ENCODE data around the gene SNRNP35.

The SNRNP35 gene

DNA sequence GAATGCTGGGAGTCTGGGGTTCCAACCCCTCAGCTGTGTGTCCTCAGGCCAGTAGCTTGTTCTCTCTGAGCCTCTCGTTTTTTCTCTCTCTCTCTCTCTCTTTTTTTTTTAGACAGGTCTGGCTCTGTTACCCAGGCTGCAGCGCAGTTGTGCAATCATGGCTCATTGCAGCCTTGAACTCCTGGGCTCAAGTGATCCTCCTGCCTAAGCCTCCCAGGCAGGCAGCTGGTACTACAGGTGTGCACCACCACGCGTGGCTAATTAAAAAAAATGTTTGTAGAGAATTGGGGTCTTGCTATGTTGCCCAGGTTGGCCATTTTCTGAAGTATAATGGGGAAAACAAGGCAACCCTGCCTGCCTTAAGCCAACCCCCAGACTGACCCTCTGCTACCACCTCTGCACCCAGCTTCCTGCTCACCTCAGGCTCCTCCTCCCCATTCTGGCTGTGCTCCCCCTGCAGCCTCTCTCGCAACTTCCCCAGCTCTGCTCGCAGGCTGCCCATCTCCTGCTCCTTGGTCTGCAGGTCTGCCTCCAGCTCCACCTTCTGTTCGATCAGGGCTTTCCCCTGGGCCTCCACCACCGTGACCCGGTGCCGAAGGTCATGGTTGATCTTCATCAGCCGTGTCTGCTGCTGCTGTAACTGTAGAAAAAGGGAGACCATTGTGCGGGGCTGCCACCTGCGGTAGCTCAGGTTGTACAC is 40.3 kb downstream of the SNRNP35 start:
- H3K27ac ChIP-seq = no peak overlapping the region
- CTCF ChIA-PET = no interaction called here
- DNase-seq (ENCODE audit: low spot score) = no peak
- POLR2A ChIA-PET (ENCODE audit: low non-redundant PET) = no interaction called here
- TF ChIP-seq, protein P1, sequence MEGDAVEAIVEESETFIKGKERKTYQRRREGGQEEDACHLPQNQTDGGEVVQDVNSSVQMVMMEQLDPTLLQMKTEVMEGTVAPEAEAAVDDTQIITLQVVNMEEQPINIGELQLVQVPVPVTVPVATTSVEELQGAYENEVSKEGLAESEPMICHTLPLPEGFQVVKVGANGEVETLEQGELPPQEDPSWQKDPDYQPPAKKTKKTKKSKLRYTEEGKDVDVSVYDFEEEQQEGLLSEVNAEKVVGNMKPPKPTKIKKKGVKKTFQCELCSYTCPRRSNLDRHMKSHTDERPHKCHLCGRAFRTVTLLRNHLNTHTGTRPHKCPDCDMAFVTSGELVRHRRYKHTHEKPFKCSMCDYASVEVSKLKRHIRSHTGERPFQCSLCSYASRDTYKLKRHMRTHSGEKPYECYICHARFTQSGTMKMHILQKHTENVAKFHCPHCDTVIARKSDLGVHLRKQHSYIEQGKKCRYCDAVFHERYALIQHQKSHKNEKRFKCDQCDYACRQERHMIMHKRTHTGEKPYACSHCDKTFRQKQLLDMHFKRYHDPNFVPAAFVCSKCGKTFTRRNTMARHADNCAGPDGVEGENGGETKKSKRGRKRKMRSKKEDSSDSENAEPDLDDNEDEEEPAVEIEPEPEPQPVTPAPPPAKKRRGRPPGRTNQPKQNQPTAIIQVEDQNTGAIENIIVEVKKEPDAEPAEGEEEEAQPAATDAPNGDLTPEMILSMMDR (conservative IDR thresholded peaks at IDR 0.05; ENCODE audit: low read depth) = no peak

- DNase-seq (ENCODE audit: low spot score) = no peak
- ChIA-PET POLR2A (ENCODE audit: low non-redundant PET) (no interaction called here), CTCF (no interaction called here)
- TF ChIP-seq, protein P1 (conservative IDR thresholded peaks at IDR 0.05; ENCODE audit: low read depth) = no peak
- H3K27ac ChIP-seq = no peak overlapping the region
Observed at GRCh38 chr12:123499332-123499731, 41.4 kb downstream of the SNRNP35 start.

DNA sequence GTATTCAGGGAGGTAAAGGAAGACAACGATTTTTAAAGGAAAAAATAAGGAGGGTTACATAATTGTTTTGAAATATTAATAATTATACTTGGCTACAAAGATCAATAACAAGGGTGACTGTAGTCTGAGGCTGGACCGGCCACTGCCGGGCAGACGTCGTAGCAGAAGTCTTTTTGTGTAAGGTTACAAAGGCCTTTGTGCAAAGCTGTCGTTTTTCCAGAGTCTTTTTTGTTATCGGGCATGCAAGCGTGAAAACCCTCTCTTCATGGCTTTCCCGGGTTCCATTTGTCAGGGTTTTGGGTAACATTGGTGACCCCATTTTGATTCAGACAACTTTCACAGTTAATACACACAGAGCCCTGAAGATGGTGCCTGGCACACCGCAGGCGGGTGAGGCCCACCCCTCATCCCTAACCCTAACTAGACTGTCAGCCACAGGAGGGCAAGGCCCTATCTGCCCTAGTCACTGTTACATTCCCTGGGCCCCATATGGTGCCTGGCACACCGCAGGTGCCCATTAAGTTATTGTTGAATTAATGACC is 44.3 kb downstream of the SNRNP35 start:
- no peak for DNase-seq (ENCODE audit: low spot score)
- TF ChIP-seq, protein P1 (conservative IDR thresholded peaks at IDR 0.05; ENCODE audit: low read depth) = no peak
- CTCF ChIA-PET = no interaction called here
- POLR2A ChIA-PET (ENCODE audit: low non-redundant PET) = no interaction called here
- no peak overlapping the region for H3K27ac ChIP-seq

- no peak for DNase-seq (ENCODE audit: low spot score)
- POLR2A ChIA-PET (ENCODE audit: low non-redundant PET) = no interaction called here
- H3K27ac ChIP-seq = peak overlapping the region; percentile 18; the same call in 1 of the 2 replicates
- CTCF ChIA-PET = no interaction called here
- TF ChIP-seq, protein P1 (conservative IDR thresholded peaks at IDR 0.05; ENCODE audit: low read depth) = no peak
Observed at GRCh38 chr12:123506059-123506842, 48.3 kb downstream of the SNRNP35 start.

- no peak overlapping the region for H3K27ac ChIP-seq
- ChIA-PET POLR2A (ENCODE audit: low non-redundant PET) (no interaction called here), CTCF (no interaction called here)
- TF ChIP-seq, protein P1 (conservative IDR thresholded peaks at IDR 0.05; ENCODE audit: low read depth) = no peak
- DNase-seq (ENCODE audit: low spot score) = no peak
Observed at GRCh38 chr12:123506843-123507236, 48.9 kb downstream of the SNRNP35 start.

GRCh38 chr12:123512838-123513665 is 55.1 kb downstream of the SNRNP35 start:
- peak overlapping the region; percentile 81 for H3K27ac ChIP-seq
- DNase-seq (ENCODE audit: low spot score) = no peak
- ChIA-PET POLR2A (ENCODE audit: low non-redundant PET) (no interaction called here), CTCF (interaction anchor here (0.7 kb wide), 1 partner anchor 70 kb away, joined by 4 read pairs; no protein-coding TSS in a partner anchor)
- TF ChIP-seq, protein P1 (conservative IDR thresholded peaks at IDR 0.05; ENCODE audit: low read depth) = no peak

Data from RWPE1 (cell line).